Cardiac septum (tissue), 1 donor: ENCODE measurements around the gene ANKRD28. TPM values are rescaled to one million over a fixed set of nuclear protein-coding genes. Genes with fewer than 3 reads are reported as not detected.

Experiments used
- DNase-seq: peaks from one replicate; pipeline ENCODE4 v3.0.0-alpha.2; 2020; ENCODE audit warnings: low spot score
- intact Hi-C: fragments of 100-400 bp; cut with DNase I; formaldehyde crosslinking; loops from one replicate; pipeline ENCODE4 v1.14.0; 2022
- total RNA-seq: library from RNA; stranded (reverse); fragmentation: NEBNext Ultra II Directional; extraction: Animal tissue kit (Norgen Biotek cat#: 25700); gene quantifications from one replicate; pipeline ENCODE4 v1.2.1, GENCODE V29; 2021
- donor health status: DM: no; HTN: no; CAD: no.

The ANKRD28 gene
- total RNA-seq, 1 donor from 2014 or later: 23.5 TPM

GRCh38 chr3:15647611-15648167, 150.1 kb downstream of the ANKRD28 start:
- no peak for DNase-seq
- intact Hi-C loops: loop anchor here (10.0 kb wide), 1 partner anchor 417 kb away; no protein-coding TSS in a partner anchor

- intact Hi-C loops: loop anchor here (10.0 kb wide), 1 partner anchor 418 kb away; no protein-coding TSS in a partner anchor
- DNase-seq: peak; percentile 85
These were observed 150.8 kb downstream of the ANKRD28 start for GRCh38 chr3:15646851-15647511.

- intact Hi-C loops: loop anchor here (10.0 kb wide), 1 partner anchor 419 kb away; no protein-coding TSS in a partner anchor
- no peak for DNase-seq
These were observed 151.9 kb downstream of the ANKRD28 start for GRCh38 chr3:15645740-15646501.

GRCh38 chr3:15645246-15645645, 152.5 kb downstream of the ANKRD28 start:
- intact Hi-C loops: loop anchor here (10.0 kb wide), 1 partner anchor 420 kb away; no protein-coding TSS in a partner anchor

GRCh38 chr3:15638891-15639262, 158.9 kb downstream of the ANKRD28 start:
- DNase-seq: no peak
- intact Hi-C loops: loop anchor here (10.0 kb wide), 2 partner anchors 536 to 606 kb away; partner anchors contain the start of gene GALNT15

More at GRCh38 chr3:15645246-15645645, 152.5 kb downstream of the ANKRD28 start:
- no peak for DNase-seq

- intact Hi-C loops: loop anchor here (10.0 kb wide), 2 partner anchors 536 to 606 kb away; partner anchors contain the start of gene GALNT15
These were observed 159.4 kb downstream of the ANKRD28 start for GRCh38 chr3:15638193-15638890.

GRCh38 chr3:15637131-15637951, 160.4 kb downstream of the ANKRD28 start:
- intact Hi-C loops: loop anchor here (10.0 kb wide), 2 partner anchors 537 to 607 kb away; partner anchors contain the start of gene GALNT15
- no peak for DNase-seq

More at GRCh38 chr3:15638193-15638890, 159.4 kb downstream of the ANKRD28 start:
- DNase-seq: no peak

- DNase-seq: no peak
- intact Hi-C loops: loop anchor here (10.0 kb wide), 2 partner anchors 539 to 609 kb away; partner anchors contain the start of gene GALNT15
These were observed 161.6 kb downstream of the ANKRD28 start for GRCh38 chr3:15636028-15636709.

GRCh38 chr3:15635121-15635661, 162.6 kb downstream of the ANKRD28 start:
- no peak for DNase-seq
- intact Hi-C loops: loop anchor here (10.0 kb wide), 2 partner anchors 540 to 610 kb away; partner anchors contain the start of gene GALNT15

GRCh38 chr3:15634671-15635070, 163.1 kb downstream of the ANKRD28 start:
- intact Hi-C loops: loop anchor here (10.0 kb wide), 2 partner anchors 540 to 610 kb away; partner anchors contain the start of gene GALNT15
- DNase-seq: no peak

- DNase-seq: no peak
- intact Hi-C loops: loop anchor here (10.0 kb wide), 2 partner anchors 541 to 611 kb away; partner anchors contain the start of gene GALNT15
These were observed 163.8 kb downstream of the ANKRD28 start for GRCh38 chr3:15633766-15634598.

- intact Hi-C loops: loop anchor here (10.0 kb wide), 2 partner anchors 542 to 612 kb away; partner anchors contain the start of gene GALNT15
- no peak for DNase-seq
These were observed 164.6 kb downstream of the ANKRD28 start for GRCh38 chr3:15633159-15633558.

GRCh38 chr3:15632212-15632580, 165.6 kb downstream of the ANKRD28 start:
- intact Hi-C loops: loop anchor here (10.0 kb wide), 2 partner anchors 543 to 613 kb away; partner anchors contain the start of gene GALNT15
- no peak for DNase-seq

GRCh38 chr3:15631426-15632211, 166.2 kb downstream of the ANKRD28 start:
- intact Hi-C loops: loop anchor here (2.0 to 10.0 kb wide), 3 partner anchors 181 to 613 kb away; partner anchors contain the start of gene GALNT15
- DNase-seq: no peak

- DNase-seq: no peak
- intact Hi-C loops: loop anchor here (2.0 to 10.0 kb wide), 3 partner anchors 182 to 614 kb away; partner anchors contain the start of gene GALNT15
These were observed 167.0 kb downstream of the ANKRD28 start for GRCh38 chr3:15630646-15631350.
